GM12878 (cell line): ENCODE results near the gene RANBP9. TPM values are rescaled to one million over a fixed set of nuclear protein-coding genes. Genes with fewer than 3 reads are reported as not detected.
A peak's percentile ranks its signal among the peaks of the same experiment; 100 is the strongest.

ENCODE experiments used
- EP300 ChIP-seq, 2 experiments: fragments of 150-350 bp in 1 of 2; IDR thresholded peaks; 2 replicates each; pipeline ENCODE4 v1.6.1; 2011 to 2012; ENCODE audit warnings: low read depth in 2 of 2, low read length in 2 of 2, borderline replicate concordance in 1 of 2, improper control_type of control experiment in 1 of 2, inconsistent platforms in 1 of 2; ENCODE audit not compliant: control insufficient read depth in 1 of 2
- HDAC2 ChIP-seq: fragments of 200-600 bp; sonication (generic); IDR thresholded peaks from 2 replicates; pipeline ENCODE4 v1.6.1; 2017
- IKZF1 ChIP-seq: fragments of 450-650 bp; conservative IDR thresholded peaks from 2 replicates; pipeline ENCODE4 v1.6.1; 2017; ENCODE audit warnings: antibody characterized with exemption, mild to moderate bottlenecking
- POLR2A ChIP-seq: IDR thresholded peaks from 2 replicates; pipeline ENCODE4 v1.6.1; 2011; ENCODE audit warnings: low read depth, mild to moderate bottlenecking, low read length
- SIX5 ChIP-seq: IDR thresholded peaks from 2 replicates; pipeline ENCODE4 v1.6.1; 2011; ENCODE audit warnings: mild to moderate bottlenecking, low read depth, low read length, moderate library complexity; ENCODE audit not compliant: severe bottlenecking
- SMAD1 ChIP-seq: fragments of 450-650 bp; IDR thresholded peaks from 2 replicates; pipeline ENCODE4 v1.6.1; 2018; ENCODE audit warnings: mild to moderate bottlenecking, low read depth; ENCODE audit not compliant: partially characterized antibody
- SUZ12 ChIP-seq: fragments of 200-600 bp; sonication (generic); IDR thresholded peaks from one replicate; pipeline ENCODE4 v1.6.1; 2018; ENCODE audit warnings: antibody characterized with exemption, mild to moderate bottlenecking; ENCODE audit not compliant: unreplicated experiment
- ZNF217 ChIP-seq: fragments of 450-650 bp; IDR thresholded peaks from 2 replicates; pipeline ENCODE4 v1.6.1; 2017; ENCODE audit warnings: antibody characterized with exemption, mild to moderate bottlenecking
- polyA plus RNA-seq, 11 experiments: library from polyadenylated mRNA; depleted of rRNA in 4 of 11; unstranded in 6 of 11; stranded (reverse) in 5 of 11; fragments of >200 nt; fragmentation: Nextera tagmentation in 4 of 11; fragmentation: Illumina TruSeq in 1 of 11; extraction: Ambion mirVana in 4 of 11; extraction: Trizol in 1 of 11; gene quantifications; 1 replicate in 1 of 11; 2 replicates in 10 of 11; pipeline versions ENCODE4 v1.2.1 to v1.2.3, GENCODE V29; 2011 to 2016; ENCODE audit warnings: inconsistent platforms in 2 of 11, missing spikeins in 2 of 11, low read depth in 1 of 11
- total RNA-seq, 4 experiments: library from RNA; depleted of rRNA in 3 of 4; stranded (reverse); fragments of >200 nt in 3 of 4; fragmentation: Illumina TruSeq in 1 of 4; extraction: Trizol in 1 of 4; gene quantifications; 2 replicates each; pipeline versions ENCODE4 v1.2.1 to v1.2.3, GENCODE V29; 2013 to 2021
- TF ChIP-seq, protein P1 (sequence below): fragments of 450-650 bp; IDR thresholded peaks from 2 replicates; pipeline ENCODE4 v1.6.1; 2016; ENCODE audit warnings: mild to moderate bottlenecking
- TF ChIP-seq, protein P2 (sequence below): IDR thresholded peaks from 2 replicates; pipeline ENCODE4 v1.6.1; 2011; ENCODE audit warnings: borderline replicate concordance, low read depth, mild to moderate bottlenecking, moderate library complexity, low read length; ENCODE audit not compliant: insufficient read depth, poor library complexity, severe bottlenecking

The RANBP9 gene
- total and polyA plus RNA-seq, 10 of the 15 experiments (the other 5 are each of a cell fraction or from before 2014, with no cell fraction given) = 3.7 to 43.1 (median 16.2) TPM

DNA sequence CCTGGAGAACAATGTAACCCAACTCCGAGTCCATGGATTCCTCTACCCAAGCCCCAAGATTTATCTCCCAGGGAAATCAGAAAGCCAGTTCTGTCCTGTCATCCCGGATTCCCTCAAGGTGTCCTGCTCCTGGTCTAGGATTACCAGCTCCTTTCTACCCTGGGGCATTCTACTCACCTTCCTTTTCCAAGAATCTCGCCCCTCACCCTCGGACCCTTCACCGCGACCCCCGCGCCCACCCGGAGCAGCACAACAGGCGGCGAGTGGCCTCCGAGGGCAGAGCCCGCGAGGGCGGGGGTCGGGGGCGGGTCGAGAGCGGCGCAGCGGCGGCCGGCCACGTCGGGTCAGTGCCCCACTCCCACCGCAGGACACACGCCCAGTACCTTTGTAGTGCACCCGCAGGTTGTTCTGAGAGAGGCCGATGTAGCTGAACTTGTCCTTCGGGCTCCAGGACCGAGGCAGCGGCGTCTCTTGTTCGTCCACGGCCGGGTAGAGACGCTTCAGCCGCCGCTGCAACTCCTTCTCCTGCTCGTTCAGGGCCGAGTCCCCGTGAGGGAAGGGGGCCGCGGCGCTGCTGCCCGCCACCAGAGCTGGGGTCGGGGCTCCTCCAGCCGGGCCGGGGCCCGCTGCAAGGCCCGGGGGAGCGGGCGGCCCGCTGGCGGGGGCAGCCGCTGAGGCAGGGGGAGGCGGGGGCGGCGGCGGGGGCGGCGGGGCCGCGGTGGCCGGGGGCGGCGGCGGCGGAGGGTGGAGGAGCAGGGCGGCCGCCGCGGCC, 897 bp downstream of the RANBP9 start (continued):
- no peak for TF ChIP-seq ZNF217
- TF ChIP-seq, protein P1, sequence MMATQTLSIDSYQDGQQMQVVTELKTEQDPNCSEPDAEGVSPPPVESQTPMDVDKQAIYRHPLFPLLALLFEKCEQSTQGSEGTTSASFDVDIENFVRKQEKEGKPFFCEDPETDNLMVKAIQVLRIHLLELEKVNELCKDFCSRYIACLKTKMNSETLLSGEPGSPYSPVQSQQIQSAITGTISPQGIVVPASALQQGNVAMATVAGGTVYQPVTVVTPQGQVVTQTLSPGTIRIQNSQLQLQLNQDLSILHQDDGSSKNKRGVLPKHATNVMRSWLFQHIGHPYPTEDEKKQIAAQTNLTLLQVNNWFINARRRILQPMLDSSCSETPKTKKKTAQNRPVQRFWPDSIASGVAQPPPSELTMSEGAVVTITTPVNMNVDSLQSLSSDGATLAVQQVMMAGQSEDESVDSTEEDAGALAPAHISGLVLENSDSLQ = no peak
- no peak for TF ChIP-seq SIX5
- TF ChIP-seq SUZ12 = no peak
- TF ChIP-seq, protein P2, sequence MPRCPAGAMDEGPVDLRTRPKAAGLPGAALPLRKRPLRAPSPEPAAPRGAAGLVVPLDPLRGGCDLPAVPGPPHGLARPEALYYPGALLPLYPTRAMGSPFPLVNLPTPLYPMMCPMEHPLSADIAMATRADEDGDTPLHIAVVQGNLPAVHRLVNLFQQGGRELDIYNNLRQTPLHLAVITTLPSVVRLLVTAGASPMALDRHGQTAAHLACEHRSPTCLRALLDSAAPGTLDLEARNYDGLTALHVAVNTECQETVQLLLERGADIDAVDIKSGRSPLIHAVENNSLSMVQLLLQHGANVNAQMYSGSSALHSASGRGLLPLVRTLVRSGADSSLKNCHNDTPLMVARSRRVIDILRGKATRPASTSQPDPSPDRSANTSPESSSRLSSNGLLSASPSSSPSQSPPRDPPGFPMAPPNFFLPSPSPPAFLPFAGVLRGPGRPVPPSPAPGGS = no peak
- no peak for TF ChIP-seq EP300 (IDR thresholded peaks at IDR 0.05; ENCODE audit: borderline replicate concordance in 1 of 2, control insufficient read depth in 1 of 2, low read depth in 2 of 2, low read length in 2 of 2)
- no peak for TF ChIP-seq SMAD1
- no peak for TF ChIP-seq HDAC2
- TF ChIP-seq IKZF1 = peak; percentile 15
- TF ChIP-seq POLR2A = no peak
